ENCODE measurements around the gene KIAA0408.

The KIAA0408 gene

GRCh38 chr6:127475135-127475822, 16.1 kb upstream of the KIAA0408 start:
- no peak for DNase-seq
- no peaks in the 10 kb centered on the region for H3K9me2 ChIP-seq (replicated peaks; ENCODE audit: insufficient read depth, low read length)
- no peaks in the 10 kb centered on the region for H3K79me2 ChIP-seq (ENCODE audit: low read length)
- no peaks in the 10 kb centered on the region for H3F3A ChIP-seq (ENCODE audit: insufficient read depth, low read length)
- no peak overlapping the region for H3K4me3 ChIP-seq (ENCODE audit: low read length)
- no peaks in the 10 kb centered on the region for H3K9me3 ChIP-seq (replicated peaks; ENCODE audit: insufficient read depth, low read length)
- H3K27me3 ChIP-seq (replicated peaks; ENCODE audit: insufficient read depth, low read length), result no peaks in the 10 kb centered on the region
- TF ChIP-seq CTCF (IDR thresholded peaks at IDR 0.05; ENCODE audit: low read length) (no peak), EZH2 (optimal IDR thresholded peaks at IDR 0.05; ENCODE audit: low read depth, low read length) (no peak)
- H2AFZ ChIP-seq (ENCODE audit: low read length), result no peak overlapping the region
- no peak overlapping the region for H3K27ac ChIP-seq (ENCODE audit: low read length)
- no peaks in the 10 kb centered on the region for H4K20me1 ChIP-seq (ENCODE audit: insufficient read depth, low read length)
- no peak overlapping the region for H3K4me2 ChIP-seq (ENCODE audit: low read depth, low read length)
- no peaks in the 10 kb centered on the region for H3K4me1 ChIP-seq (ENCODE audit: low read length)
- no peak overlapping the region for H3K9ac ChIP-seq (ENCODE audit: low read length)
- H3K36me3 ChIP-seq (replicated peaks; ENCODE audit: insufficient read depth, low read length), result no peaks in the 10 kb centered on the region

- H3K36me3 ChIP-seq (replicated peaks; ENCODE audit: insufficient read depth, low read length), result no peaks in the 10 kb centered on the region
- no peaks in the 10 kb centered on the region for H3K9me3 ChIP-seq (replicated peaks; ENCODE audit: insufficient read depth, low read length)
- no peak for DNase-seq
- H3K9me2 ChIP-seq (replicated peaks; ENCODE audit: insufficient read depth, low read length), result no peaks in the 10 kb centered on the region
- no peak overlapping the region for H2AFZ ChIP-seq (ENCODE audit: low read length)
- no peaks in the 10 kb centered on the region for H3K4me1 ChIP-seq (ENCODE audit: low read length)
- H3K27ac ChIP-seq (ENCODE audit: low read length), result no peak overlapping the region
- H3K4me2 ChIP-seq (ENCODE audit: low read depth, low read length), result no peak overlapping the region; the same call in 1 of the 2 replicates
- no peaks in the 10 kb centered on the region for H3K79me2 ChIP-seq (ENCODE audit: low read length)
- no peaks in the 10 kb centered on the region for H4K20me1 ChIP-seq (ENCODE audit: insufficient read depth, low read length)
- H3K27me3 ChIP-seq (replicated peaks; ENCODE audit: insufficient read depth, low read length), result no peaks in the 10 kb centered on the region
- H3K4me3 ChIP-seq (ENCODE audit: low read length), result no peak overlapping the region
- TF ChIP-seq EZH2 (optimal IDR thresholded peaks at IDR 0.05; ENCODE audit: low read depth, low read length) (no peak), EZH2phosphoT487 (IDR thresholded peaks at IDR 0.05; ENCODE audit: low read length) (no peak), CTCF (IDR thresholded peaks at IDR 0.05; ENCODE audit: low read length) (no peak)
- H3F3A ChIP-seq (ENCODE audit: insufficient read depth, low read length), result no peaks in the 10 kb centered on the region
- H3K9ac ChIP-seq (ENCODE audit: low read length), result no peak overlapping the region
Measured at GRCh38 chr6:127471379-127472255, 12.4 kb upstream of the KIAA0408 start.

GRCh38 chr6:127468936-127469335, 9.7 kb upstream of the KIAA0408 start:
- Histone ChIP-seq H3K4me3 (ENCODE audit: low read length) (no peak overlapping the region), H3K79me2 (ENCODE audit: low read length) (no peaks in the 10 kb centered on the region), H3K4me2 (ENCODE audit: low read depth, low read length) (no peak overlapping the region), H3K36me3 (replicated peaks; ENCODE audit: insufficient read depth, low read length) (no peaks in the 10 kb centered on the region), H3K9me3 (replicated peaks; ENCODE audit: insufficient read depth, low read length) (no peaks in the 10 kb centered on the region), H3K9ac (ENCODE audit: low read length) (no peak overlapping the region), H4K20me1 (ENCODE audit: insufficient read depth, low read length) (no peaks in the 10 kb centered on the region), H3F3A (ENCODE audit: insufficient read depth, low read length) (no peaks in the 10 kb centered on the region), H3K27ac (ENCODE audit: low read length) (no peak overlapping the region), H3K27me3 (replicated peaks; ENCODE audit: insufficient read depth, low read length) (no peaks in the 10 kb centered on the region), H2AFZ (ENCODE audit: low read length) (no peak overlapping the region), H3K9me2 (replicated peaks; ENCODE audit: insufficient read depth, low read length) (no peaks in the 10 kb centered on the region), H3K4me1 (ENCODE audit: low read length) (no peaks in the 10 kb centered on the region)
- no peak for DNase-seq
- TF ChIP-seq EZH2 (optimal IDR thresholded peaks at IDR 0.05; ENCODE audit: low read depth, low read length), result no peak

Measured in MM.1S (cell line).